AG04449 (cell line): ENCODE measurements around the gene TEKT3.
A peak's percentile ranks its signal among the peaks of the same experiment; 100 is the strongest.

Experiments used
- CTCF ChIA-PET: fragments of 350-600 bp; formaldehyde crosslinking; extraction: SDS; loops from one replicate; lab custom pipeline; 2021; ENCODE audit warnings: antibody characterized with exemption; lab: Yijun Ruan, JAX
- POLR2A ChIA-PET: fragments of 400-600, 350-600 bp; formaldehyde crosslinking; extraction: SDS; loops from one replicate; lab custom pipeline; 2020; ENCODE audit warnings: antibody characterized with exemption, inconsistent platforms; lab: Yijun Ruan, JAX
- DNase-seq: peaks from one replicate; pipeline ENCODE4 v3.0.0-alpha.2; 2010; ENCODE audit warnings: low read depth, low spot score
- H3K4me3 ChIP-seq: 2 replicates; pipeline ENCODE4 v1.5.1; 2011; ENCODE audit warnings: low read depth, mild to moderate bottlenecking, control low read depth, low read length
- CTCF ChIP-seq: IDR thresholded peaks from one replicate; pipeline ENCODE4 v1.5.1; 2011; ENCODE audit warnings: mild to moderate bottlenecking, moderate library complexity, low read length, control low read depth, inconsistent platforms; ENCODE audit not compliant: insufficient read depth; ENCODE audit errors: missing control alignments

TEKT3 gene

DNA sequence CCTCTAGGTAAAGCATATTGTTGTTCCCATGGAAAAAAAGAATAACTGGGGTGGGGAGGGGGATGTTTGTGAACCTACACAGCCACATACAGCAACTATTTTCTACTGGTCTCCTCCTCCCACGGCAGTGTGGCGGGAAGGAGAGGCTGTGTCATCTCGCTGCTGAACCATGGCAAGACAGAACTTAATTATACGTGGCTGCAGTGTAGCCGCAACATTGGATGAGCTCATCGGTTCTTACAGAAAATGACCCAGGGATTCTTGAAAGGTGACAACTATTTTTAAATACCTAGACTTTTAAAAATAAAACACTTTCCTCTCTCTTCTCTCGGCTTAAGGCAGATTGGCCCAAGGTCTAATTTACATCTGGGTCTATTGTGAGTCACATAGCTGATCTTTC is 19.8 kb upstream of the TEKT3 start:
- POLR2A ChIA-PET = interaction anchor here (0.8 kb wide), 1 partner anchor 9 kb away, joined by 3 read pairs; no protein-coding TSS in a partner anchor
- CTCF ChIA-PET = interaction anchor here (1.0 to 1.1 kb wide), 2 partner anchors 13 to 16 kb away, joined by 3 read pairs; no protein-coding TSS in a partner anchor
- no peak for DNase-seq
- H3K4me3 ChIP-seq = no peak overlapping the region
- no peak for TF ChIP-seq CTCF

GRCh38 chr17:15354256-15354655 is 12.9 kb upstream of the TEKT3 start:
- DNase-seq = no peak
- no peak for TF ChIP-seq CTCF
- CTCF ChIA-PET = interaction anchor here (1.6 to 4.2 kb wide), 2 partner anchors 10 to 149 kb away, joined by 3 to 16 read pairs; no protein-coding TSS in a partner anchor
- POLR2A ChIA-PET = no interaction called here
- no peak overlapping the region for H3K4me3 ChIP-seq

DNA sequence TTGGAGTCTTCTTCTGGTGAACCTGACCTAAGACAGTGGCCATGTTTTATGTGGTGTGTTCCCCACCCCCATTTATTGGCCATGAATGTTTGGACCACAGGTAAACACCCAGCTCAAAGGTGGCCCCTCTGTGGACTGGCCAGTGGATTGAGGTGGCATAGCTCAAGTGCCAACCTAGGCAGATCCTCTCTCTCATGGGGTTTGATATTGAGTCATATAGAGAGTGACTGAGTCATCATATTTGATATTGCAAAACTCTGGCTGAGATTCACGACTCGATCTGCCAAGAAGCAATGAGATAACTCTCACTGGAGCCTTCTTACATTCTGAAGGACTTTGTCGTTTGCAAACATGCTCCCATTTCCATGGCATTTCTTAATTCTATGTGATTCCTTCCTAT is 10.5 kb upstream of the TEKT3 start:
- H3K4me3 ChIP-seq = no peak overlapping the region
- ChIA-PET CTCF (interaction anchor here (1.0 to 4.2 kb wide), 2 partner anchors 12 to 26 kb away, joined by 3 to 16 read pairs; no protein-coding TSS in a partner anchor), POLR2A (interaction anchor here (1.4 kb wide), 1 partner anchor 9 kb away, joined by 3 read pairs; no protein-coding TSS in a partner anchor)
- DNase-seq = peak; percentile 63
- TF ChIP-seq CTCF = no peak

DNA sequence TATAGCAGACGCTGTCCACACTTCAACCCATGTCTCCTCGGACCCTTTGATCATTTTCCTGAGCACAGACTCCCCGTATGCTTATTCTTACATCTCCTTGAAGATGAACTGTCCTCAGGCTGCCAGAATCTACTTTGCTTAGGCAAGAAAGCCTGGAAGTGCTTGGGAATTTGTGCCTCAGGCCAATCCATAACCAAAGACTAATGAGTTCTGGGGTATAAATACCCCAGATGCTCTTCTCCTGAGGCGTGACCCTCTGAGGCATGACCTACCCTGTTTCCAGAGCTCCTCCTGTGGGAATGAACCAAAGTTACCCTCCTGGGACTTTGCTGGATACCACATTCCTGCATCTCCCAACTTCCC is 10.1 kb upstream of the TEKT3 start:
- POLR2A ChIA-PET = interaction anchor here (1.4 kb wide), 1 partner anchor 10 kb away, joined by 3 read pairs; no protein-coding TSS in a partner anchor
- no peak for TF ChIP-seq CTCF
- DNase-seq = no peak
- no peak overlapping the region for H3K4me3 ChIP-seq
- CTCF ChIA-PET = interaction anchor here (1.0 to 4.2 kb wide), 2 partner anchors 13 to 26 kb away, joined by 3 to 16 read pairs; no protein-coding TSS in a partner anchor

- TF ChIP-seq CTCF = no peak
- ChIA-PET POLR2A (no interaction called here), CTCF (interaction anchor here (0.7 to 4.2 kb wide), 4 partner anchors 13 to 93 kb away, joined by 3 to 16 read pairs (median 4); no protein-coding TSS in a partner anchor)
- no peak overlapping the region for H3K4me3 ChIP-seq
- no peak for DNase-seq
Observed at GRCh38 chr17:15350777-15351477, 9.5 kb upstream of the TEKT3 start.

DNA sequence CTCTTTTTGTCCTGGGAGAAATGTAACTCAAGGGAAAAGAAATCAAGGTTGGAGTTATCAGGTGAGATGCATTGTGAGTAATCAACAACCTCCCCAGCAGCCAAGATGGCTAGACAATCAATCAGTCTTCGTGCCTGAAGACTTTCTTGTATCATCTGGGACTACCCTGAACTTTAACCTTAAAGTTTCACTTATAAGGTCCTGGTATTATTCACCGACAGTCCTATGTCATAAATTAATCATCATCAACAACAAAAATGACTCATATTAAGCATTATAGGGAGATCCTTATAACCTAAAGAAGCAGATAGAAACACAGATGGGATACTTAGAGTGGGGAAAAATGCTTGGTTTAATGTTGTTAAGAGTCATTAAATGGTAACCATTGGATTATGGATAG is 7.7 kb upstream of the TEKT3 start:
- no peak for TF ChIP-seq CTCF
- POLR2A ChIA-PET = no interaction called here
- no peak for DNase-seq
- no peak overlapping the region for H3K4me3 ChIP-seq
- CTCF ChIA-PET = no interaction called here
